HTR-8/SVneo (cell line): ENCODE results near the gene TNFRSF4.

ENCODE experiments used
- DNase-seq: peaks from one replicate; pipeline ENCODE4 v3.0.0; 2011; ENCODE audit warnings: low spot score, mixed read lengths; ENCODE audit not compliant: insufficient read length
- FAIRE-seq: peaks from 2 replicates; lab custom pipeline; 2011; peaks lifted over from hg19 to GRCh38; lab: Jason Lieb, UNC

TNFRSF4 gene

DNA sequence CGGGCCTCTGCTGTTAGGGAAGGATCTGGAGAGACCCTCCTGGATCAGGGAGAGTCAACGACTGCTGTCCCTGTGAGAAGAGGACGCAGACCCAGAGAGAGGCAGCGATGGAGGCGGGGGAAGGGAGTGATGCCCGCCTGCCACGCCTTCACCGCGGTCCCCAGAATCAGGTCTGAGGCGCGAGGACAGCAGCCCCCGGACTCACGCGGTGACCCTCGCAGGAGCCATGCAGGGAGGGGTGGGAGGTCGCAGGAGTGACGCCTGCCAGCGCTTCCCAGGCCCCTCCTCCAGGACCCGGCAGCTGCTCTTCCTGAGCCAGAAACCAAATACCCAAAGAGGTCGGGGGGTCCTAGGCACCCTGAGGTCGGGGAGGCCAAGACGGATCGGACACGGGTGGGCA lies 6.2 kb upstream of the TNFRSF4 start:
- no peak for FAIRE-seq
- no peak for DNase-seq

DNA sequence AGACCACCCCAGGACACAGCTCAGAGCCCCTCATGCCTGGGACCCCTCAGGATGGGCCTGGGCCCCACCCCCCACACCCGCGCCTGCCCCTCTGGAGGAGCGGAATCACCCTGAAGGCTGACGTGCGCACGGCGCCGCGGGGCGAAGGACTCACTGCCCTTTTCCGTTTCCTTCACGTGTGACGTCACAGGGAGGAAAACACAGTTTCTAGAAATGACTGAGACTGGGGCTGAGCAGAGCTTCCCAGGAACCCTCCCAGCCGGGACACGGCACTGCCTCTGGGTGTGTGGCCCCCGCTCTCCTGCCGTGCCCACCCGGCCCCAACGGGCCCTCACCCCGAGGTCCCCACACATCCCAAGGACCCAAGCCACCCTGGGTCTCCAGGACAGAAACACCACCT lies 5.4 kb upstream of the TNFRSF4 start:
- FAIRE-seq, result no peak
- no peak for DNase-seq

DNA sequence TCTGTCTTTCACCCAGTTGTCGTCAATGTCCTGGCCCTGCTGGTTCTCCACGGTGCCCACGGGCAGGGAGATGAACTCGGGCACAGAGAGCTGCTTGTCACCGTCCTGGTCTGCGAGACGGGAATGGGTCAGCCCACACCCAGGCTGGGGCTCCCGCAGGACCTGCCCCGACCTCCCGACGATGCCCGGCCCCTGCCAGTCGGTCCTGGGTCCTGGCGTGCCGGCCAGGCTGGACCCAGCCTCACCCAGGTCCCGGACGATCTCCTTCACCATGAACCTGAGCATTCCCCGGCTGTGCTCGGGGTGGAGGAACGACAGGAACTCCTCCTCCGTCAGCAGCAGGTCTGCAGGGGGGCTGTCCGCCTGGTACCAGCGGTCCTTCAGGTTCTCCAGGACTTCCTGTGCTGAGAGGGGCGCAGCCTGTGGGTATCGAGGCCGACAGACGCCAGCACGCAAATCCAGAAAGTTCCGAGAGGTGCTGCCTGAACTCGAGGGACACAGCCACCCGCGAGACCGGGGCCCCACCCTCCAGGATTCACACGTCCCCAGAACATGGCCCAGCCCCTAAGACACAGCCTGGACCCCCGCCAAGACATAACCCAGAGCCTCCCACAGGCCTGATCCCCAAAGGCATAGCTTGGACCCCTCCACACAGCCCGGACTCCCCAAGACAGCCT lies 4.7 kb upstream of the TNFRSF4 start:
- no peak for FAIRE-seq

DNA sequence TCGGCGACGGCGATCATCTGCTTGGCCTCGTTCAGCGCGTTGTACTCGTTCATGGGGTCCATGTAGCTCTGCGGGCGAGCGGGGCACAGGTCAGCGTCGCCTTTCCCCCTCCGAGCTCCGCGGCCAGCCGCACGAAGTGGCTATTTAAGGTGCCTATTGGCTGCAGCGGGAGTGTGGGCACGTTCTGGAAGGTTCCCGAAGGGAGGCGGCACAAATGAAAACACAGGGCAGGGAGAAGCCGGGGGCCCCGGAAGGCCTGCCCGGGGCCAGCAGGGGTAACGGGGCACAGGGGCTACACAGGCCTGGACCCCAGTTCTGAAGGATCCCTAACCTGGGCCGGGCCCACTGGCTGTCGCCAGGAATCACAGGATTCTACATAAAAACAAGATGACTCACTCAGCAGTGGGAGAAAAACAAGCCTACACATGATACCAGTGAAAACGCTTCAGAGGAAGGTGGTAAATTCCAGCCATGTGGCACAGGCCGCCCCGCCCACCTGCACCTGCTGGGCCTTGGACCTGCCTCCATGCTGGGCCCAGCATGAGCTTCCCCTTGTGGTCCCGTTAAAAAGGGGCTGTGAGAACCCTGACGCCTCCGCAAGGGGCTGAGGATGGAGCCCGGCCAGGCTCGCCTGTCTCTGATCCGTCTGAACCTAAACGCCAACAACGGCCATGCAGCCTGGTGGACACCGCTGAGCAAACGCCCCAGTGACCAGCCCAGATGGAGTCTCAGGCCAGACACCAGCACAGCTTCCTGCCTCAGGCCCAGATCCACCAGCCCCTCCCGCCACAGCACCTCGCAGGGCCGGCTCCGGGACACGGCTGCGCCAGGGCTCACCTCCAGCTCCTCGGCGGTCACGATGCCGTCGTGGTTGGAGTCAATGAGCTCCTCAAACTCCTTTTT lies 3.9 kb upstream of the TNFRSF4 start:
- FAIRE-seq, result no peak
- DNase-seq, result peak; percentile 38

More for the DNA sequence above, 4.7 kb upstream of the TNFRSF4 start:
- DNase-seq, result no peak

DNA sequence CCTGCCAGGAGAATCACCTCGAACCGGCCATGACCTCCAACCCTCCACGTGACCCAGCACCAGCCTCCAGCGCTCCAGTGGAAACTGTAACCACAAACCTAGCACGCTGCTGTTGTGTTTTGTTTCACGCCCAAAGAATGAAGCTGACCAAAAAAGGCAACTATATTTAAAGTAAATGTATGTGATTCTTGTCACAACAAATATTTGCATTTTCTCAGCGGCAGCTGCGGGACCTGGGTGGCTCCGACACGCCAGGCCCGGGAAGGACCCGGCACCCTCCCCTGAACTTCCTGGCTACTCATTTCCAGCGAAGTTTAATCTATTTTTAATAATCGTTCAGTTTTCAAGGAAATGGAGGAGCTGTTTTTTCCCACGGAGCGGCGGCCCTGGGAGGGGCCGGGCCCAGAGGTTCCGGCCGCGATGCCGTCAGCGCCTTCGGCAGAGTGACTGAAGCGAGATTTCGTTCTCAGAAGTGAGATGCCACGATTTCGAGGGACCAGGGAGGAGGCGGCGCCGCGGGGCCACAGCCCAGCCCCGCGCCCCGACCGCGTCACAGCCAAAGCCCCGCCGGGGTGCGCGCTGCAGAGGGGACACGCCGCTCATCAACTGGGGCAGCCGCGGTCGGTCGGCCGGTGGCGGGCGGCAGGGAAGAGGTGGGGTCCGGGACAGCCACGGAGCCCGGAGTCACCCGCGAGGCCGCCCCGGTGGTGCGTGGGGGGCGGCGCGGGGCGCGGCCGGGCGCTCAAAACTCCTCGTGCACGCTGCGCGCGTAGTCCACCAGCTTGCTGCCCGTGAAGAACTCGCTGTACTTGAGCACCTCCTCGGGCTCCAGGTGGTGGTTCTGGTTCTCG lies 3.0 kb upstream of the TNFRSF4 start:
- FAIRE-seq (no peak), DNase-seq (no peak)

DNA sequence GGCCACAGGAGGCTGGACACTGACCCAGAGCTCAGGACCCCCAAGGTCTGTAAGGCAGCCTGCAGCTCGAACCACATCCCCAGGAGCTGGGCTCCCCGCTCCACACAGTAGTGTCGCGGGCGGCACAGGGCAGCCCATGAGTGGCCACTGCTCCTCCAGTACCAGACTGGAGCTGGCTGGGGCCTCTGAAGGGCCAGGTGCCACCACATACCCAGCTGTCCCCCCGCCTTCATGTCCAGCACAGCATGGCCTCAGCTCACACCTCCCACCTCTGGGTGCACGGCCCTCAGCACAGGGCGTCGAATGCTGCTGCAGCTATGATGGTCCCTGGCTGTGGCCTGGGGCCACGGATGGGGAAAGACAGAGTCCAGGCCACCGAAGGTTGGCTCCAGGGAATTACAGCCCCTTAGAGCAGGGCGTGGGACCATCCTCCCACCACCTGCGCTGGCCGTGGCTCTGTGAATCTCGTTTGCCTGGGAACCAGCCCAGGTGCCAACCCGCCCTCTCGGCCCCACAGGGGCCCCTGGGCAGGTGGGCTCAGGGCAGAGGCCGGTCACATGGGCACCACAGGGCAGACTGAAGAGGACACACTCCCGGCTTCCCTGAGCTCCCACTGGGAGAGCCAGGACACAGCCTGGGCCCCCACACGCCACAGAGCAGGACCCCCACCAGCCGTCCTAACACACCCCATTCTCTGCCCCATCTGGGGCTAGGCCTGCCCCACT lies 2.1 kb upstream of the TNFRSF4 start:
- DNase-seq, result no peak
- FAIRE-seq, result no peak

DNA sequence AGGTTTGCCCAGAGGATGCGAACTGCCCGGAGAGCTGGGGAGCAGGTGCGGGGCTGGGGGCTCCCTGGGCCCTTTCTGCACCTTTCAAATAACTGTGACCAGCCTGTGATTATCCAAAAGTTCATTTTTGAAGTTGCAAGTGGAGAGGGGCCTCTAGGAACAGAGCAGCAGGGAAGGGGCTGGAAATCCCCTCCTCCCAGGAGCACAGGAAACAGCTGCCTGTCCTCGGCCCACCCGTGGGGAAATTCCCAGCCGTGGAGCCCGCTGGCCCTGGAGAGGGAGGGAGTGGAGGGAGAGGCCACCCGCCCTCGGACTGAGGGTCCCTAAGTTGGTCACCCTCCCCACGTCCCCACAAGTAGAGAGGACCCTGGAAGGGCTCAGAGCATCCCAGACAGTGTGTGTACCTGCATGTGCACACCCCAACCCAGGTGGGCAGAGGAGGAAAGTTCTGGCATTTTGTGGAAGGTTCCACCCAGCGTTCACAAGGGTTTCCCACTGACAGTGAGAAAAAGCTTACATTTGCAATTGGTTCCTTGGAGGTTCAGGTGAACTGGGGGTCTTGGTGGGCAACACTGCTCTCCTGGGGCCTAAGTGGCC lies 1.2 kb upstream of the TNFRSF4 start:
- DNase-seq, result no peak
- no peak for FAIRE-seq

DNA sequence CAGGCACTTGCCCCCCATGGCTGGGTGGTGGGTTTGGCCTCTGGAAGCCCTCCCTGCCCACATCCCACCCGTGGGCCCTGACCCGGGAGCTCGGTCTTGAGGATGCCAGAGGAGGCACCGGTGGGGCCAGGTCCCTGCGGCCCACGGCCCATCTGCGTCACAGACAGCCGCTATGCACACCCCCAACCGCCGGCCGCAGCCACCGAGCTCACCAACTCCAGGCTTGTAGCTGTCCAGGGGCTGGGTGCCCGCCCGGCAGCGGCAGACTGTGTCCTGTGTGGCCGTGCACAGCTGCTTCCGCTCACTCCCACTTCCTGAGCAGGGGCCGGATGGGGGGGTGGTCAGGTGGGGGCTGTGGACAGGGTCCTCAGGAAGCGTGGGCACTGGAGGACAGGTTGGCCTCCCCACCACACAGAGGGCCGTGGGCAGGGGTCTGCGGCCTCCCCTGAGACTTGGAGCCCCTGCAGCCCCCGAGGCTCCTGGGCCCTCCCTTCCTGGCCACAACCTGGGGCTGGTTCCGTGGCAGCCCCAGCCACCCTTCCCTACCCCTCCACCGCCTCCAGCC lies 1.1 kb downstream of the TNFRSF4 start:
- no peak for DNase-seq
- no peak for FAIRE-seq

DNA sequence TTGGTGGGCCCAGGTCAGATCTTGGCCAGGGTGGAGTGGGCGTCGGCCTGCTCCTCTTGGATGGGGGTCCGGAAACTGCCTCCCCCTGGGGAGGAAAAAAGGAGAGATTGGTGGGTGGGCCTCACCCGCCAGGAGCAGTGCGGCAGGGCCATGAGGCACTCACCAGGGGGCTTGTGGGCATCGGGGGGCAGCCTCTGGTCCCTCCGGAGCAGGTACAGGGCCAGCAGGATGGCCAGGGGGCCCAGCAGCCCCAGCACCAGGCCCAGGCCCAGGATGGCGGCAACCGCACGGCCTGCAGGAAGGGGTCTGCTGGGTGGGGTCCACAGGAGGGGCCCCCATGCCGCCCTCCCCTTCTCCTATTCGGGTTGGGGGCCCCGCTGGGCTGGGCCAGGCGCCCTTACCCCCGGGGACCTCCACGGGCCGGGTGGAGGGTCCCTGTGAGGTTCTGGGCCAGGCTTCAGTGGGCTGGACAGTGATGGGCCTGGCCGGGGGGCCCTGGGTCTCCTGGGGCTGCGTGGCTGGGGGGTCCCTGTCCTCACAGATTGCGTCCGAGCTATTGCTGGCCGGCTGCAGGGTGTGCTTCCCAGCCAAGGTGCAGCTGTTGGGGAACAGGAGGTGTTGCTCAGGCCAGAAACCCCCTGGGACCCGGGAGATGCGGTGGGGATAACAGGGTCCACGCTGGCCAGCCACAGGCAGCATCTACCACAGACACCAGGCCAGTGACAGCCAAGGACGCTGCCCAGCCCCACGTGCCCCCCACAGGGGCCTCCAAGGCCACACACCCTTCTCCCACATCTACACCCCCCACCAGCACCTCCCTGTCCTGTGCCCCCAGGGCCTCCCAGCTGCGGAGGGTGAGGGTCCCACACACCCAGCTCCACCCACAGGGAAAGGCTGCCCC lies 2.2 kb downstream of the TNFRSF4 start:
- no peak for DNase-seq
- no peak for FAIRE-seq

DNA sequence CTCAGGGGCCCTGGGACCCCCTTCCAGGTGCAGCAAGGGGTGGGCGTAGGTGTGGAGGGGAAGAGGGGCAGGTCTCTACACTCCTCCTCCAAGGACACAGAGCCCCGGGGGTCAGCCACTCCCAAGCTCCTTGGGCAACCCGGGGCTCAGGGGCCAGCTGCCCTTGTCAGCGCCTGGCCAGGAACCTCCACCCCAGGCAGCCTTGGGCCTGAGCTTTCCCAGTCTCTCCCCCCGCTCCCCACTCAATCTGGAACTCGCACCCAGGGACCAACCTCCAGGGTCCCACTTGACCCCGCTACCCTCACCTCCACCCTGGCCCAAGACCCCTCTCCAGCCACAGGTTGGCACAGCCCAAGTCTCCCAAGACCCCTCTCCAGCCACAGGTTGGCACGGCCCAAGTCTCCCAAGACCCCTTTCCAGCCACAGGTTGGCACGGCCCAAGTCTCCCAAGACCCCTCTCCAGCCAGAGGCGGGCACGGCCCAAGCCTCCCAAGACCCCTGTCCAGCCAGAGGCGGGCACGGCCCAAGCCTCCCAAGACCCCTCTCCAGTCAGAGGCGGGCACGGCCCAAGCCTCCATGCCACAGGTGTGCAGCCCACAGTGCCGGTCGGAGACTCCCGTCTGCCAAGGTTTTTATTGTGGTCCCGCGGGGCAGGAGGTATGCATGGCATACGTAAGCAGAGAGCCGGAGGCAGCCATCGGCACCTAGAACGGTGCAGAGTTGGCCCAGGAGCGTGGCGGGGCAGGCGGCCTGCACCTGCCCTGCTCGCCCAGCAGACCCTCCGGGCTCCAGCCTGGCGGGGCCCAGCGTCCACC lies 3.0 kb downstream of the TNFRSF4 start:
- FAIRE-seq (no peak), DNase-seq (no peak)

DNA sequence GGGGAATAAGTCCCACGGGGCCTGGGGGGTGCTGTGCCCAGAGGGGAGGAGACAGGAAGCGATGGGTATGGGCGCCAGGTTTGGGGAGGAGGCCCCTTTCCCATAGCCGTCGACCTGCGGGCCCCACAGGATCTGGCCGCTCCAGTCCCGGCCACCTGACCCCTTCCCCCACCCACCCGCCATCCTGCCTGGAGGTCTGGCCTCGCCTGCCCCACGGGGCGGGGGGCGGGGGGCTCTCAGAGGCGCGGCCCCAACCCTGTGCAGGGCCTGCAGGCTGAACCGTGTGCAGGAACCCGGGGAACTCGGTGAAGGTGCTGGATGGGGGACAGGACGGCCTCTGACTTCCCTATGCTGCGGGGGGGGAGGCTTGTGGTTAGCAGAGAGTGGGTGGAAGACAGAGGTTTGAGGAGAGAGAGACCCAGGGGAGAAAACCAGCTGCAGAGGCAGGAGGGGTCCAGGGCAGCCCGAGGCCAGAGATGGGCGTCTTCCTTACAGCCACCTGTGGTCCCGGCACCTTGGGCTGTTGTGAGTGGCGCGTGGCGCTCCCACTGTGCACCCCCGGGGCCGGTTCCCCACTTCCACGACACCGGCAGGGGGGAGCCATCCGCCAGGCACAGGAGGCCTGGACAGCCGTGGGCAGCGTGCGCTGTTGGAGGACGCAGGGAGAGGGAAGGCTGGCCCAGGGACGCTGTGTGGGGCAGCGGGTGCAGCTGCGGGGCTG lies 5.1 kb downstream of the TNFRSF4 start:
- no peak for DNase-seq
- FAIRE-seq, result no peak

DNA sequence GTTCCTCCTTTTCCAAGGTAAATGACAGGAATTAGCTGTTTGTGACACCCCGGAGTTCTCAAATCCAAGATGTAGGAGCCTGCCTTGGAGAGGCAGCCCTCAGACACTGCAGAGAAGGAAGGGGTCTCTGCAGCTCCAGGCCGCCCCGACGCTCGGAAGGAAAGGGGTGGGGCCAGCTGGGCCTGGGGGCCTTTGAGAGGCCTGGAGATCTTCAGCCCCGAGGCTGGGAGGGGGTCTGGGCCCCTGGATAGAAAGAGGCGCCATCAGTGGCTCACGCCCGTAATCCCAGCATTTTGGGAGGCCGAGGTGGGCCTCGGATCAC lies 6.4 kb downstream of the TNFRSF4 start:
- DNase-seq (no peak), FAIRE-seq (no peak)

DNA sequence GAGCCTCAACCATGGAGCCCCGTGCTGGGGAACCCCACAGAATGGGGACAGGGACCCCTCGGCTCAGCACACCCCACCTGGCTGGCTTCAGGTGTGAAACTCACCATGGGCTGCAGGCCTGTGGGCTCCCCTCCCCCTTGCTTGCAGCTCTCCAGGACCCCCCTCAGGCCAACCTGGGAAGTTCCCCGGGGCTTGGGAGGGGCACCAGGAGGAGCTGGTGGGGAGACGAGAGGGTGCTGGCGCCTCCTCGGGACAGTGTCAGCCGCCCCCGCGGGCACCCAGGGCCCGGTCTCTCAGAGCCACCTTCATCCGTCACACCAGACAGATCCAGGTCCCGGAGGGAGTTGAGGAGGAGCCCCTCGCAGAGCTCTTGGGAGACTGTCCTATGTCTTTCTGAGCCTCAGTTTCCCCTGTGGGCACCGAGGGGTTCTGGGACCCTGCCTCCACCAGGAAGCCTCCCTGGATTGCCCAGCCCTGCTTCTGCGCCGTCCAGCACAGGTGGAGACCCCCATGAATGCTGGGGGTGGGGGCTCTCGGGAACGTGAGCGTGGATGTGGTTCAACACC lies 6.9 kb downstream of the TNFRSF4 start:
- no peak for FAIRE-seq
- no peak for DNase-seq

DNA sequence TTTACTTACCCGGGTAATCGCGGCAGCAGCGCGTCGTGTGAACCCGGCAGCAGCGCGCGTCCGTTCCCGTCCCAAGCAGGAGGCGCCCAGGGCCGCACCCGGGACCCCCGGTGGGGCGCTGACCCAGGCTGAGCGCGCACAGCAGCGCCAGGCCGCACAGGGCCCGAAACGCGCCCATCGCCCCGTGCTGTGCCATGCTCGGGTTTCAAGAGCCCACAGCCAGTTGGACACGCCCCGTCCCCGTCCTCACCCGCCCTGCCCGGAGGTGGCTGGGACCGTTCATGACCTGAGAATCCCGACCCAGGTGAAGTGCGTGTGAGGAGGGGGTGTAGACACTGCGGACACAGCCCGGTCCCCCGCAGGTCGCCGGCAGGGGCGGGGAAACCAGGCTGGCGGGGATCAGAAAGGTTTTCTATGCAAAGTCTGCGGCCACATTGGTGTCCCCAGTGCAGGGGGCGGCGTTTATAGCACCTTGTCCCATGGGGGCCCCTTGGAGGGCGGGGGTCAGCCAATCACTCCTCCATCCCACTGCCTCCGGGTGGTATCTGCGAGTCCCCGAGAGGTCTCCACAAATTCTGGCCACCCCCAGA lies 7.5 kb downstream of the TNFRSF4 start, which contains the start of gene TNFRSF18:
Gene TNFRSF18 (minus strand): TSS at position 217 of the 590 bp plus-strand sequence. CDS start 21 bp downstream, at position 196.
- DNase-seq, result no peak
- no peak for FAIRE-seq

DNA sequence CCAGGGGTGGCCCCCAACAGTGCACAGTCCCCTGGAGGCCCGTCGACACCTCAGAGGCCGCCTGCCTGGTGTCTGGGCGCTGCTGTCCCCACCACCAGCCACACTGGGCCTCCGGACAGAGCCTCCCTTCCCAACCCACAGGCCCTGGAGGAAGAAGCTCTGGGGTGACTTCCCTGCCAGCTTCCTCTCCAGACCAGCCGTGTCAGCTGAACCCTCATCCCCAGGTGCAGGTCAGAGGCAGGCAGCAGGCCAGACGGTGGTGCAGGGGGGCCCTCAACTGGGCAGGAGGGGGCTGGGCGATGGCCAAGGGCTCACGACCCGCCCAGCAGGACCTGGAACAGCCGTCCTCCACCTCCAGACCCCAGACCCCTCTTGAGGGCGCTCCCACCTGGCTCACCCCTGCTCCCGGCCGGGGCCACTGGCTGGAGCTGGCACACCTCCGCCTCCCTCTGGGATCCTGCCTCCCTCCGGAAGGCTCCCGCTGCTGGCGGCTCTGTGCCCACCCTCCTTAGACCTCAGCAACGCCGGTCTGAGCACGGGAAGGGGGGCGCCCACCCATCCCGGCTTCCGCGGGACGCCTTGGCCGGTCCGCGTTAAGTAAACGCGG lies 8.1 kb downstream of the TNFRSF4 start:
- FAIRE-seq (no peak), DNase-seq (no peak)
